Panc1 (cell line): ENCODE results near the gene OTOP3.

ENCODE experiments used
- CTCF ChIP-seq: fragments of 450-650 bp; IDR thresholded peaks from 2 replicates; pipeline ENCODE4 v1.5.1; 2017; ENCODE audit warnings: mild to moderate bottlenecking
- POLR2AphosphoS5 ChIP-seq: IDR thresholded peaks from 2 replicates; pipeline ENCODE4 v1.6.1; 2012; ENCODE audit warnings: mild to moderate bottlenecking, low read depth, low read length, moderate library complexity
- REST ChIP-seq, 2 experiments: IDR thresholded peaks; 2 replicates each; pipeline ENCODE4 v1.6.1; 2011 to 2012; ENCODE audit warnings: low read depth in 2 of 2, control low read depth in 1 of 2, low read length in 1 of 2, mild to moderate bottlenecking in 1 of 2, moderate library complexity in 1 of 2; ENCODE audit not compliant: insufficient read depth in 1 of 2
- SIN3A ChIP-seq: IDR thresholded peaks from 2 replicates; pipeline ENCODE4 v1.6.1; 2012; ENCODE audit warnings: low read depth, mild to moderate bottlenecking, low read length, moderate library complexity, borderline replicate concordance; ENCODE audit not compliant: insufficient read depth
- TCF7L2 ChIP-seq: IDR thresholded peaks from 2 replicates; pipeline ENCODE4 v1.6.1; 2011; ENCODE audit warnings: mild to moderate bottlenecking, low read depth, low read length, inconsistent platforms

- TF ChIP-seq POLR2AphosphoS5 (no peak), CTCF (no peak), REST (IDR thresholded peaks at IDR 0.05; ENCODE audit: insufficient read depth in 1 of 2, low read depth in 2 of 2, low read length in 1 of 2) (no peak), SIN3A (no peak), TCF7L2 (no peak)
Observed at GRCh38 chr17:74964246-74964761, 28.6 kb downstream of the OTOP3 start.
